Gastroesophageal sphincter (tissue), 3 donors: ENCODE measurements around the gene IL34.

Source experiments
- CTCF ChIP-seq, 4 experiments: fragments of 200-600 bp in 2 of 4; fragments of 450-650 bp in 2 of 4; sonication (generic) in 1 of 4; IDR thresholded peaks; one replicate each; pipeline ENCODE4 v1.5.1; 2017 to 2019; ENCODE audit warnings: antibody characterized with exemption in 4 of 4, mild to moderate bottlenecking in 2 of 4, moderate library complexity in 2 of 4
- EP300 ChIP-seq: sonication (generic); formaldehyde crosslinking; IDR thresholded peaks from one replicate; pipeline ENCODE4 v1.6.1; 2017; ENCODE audit warnings: antibody characterized with exemption, mild to moderate bottlenecking
- POLR2A ChIP-seq, 2 donors: fragments of 450-650 bp; IDR thresholded peaks; one replicate each; pipeline ENCODE4 v1.6.1; 2017; ENCODE audit warnings: antibody characterized with exemption in 2 of 2, mild to moderate bottlenecking in 2 of 2, moderate library complexity in 1 of 2
- POLR2AphosphoS5 ChIP-seq: sonication (generic); formaldehyde crosslinking; IDR thresholded peaks from one replicate; pipeline ENCODE4 v1.6.1; 2017; ENCODE audit warnings: antibody characterized with exemption

GRCh38 chr16:70696952-70697593 is 50.7 kb downstream of the IL34 start:
- no peak for TF ChIP-seq POLR2A (IDR thresholded peaks at IDR 0.05)
- no peak for TF ChIP-seq CTCF (IDR thresholded peaks at IDR 0.05)
- TF ChIP-seq EP300: no peak
- no peak for TF ChIP-seq POLR2AphosphoS5
